ENCODE results near the gene FRAS1. TPM values are rescaled to one million over a fixed set of nuclear protein-coding genes. Genes with fewer than 3 reads are reported as not detected.
"Not testable (repeated sequence)": the region's sequence is repeated elsewhere in the genome, so short reads cannot be mapped to it uniquely, and the experiment has no call there.

FRAS1 gene
- total RNA-seq, 2 experiments from 2014 or later: not detected

DNA sequence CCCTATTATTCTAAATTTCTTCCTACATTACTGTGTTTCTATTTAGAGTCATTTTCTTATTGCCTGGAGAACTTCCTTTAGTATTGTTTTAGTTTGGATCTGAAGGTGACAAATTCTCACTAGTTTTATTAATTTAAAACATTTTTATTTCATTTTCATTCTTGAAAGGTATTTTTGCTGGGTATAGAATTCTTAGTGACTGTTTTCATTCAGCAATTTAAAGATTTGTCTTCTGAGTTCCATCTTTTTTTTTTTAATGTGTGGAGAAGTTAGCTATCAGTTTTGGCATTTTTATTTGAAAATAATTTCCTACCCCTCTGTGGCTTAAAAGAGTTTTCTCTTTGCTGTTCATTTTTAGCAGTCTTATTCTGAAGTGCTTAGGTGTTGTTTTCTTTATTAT lies 169.2 kb downstream of the FRAS1 start:
- Mint-ChIP-seq H3K27me3 (no peaks in the 10 kb centered on the region), H3K4me1 (no peaks in the 10 kb centered on the region), H3K36me3 (ENCODE audit: low read depth) (no peaks in the 10 kb centered on the region), H3K9me3 (no peaks in the 10 kb centered on the region), H3K4me3 (no peak overlapping the region), H3K27ac (no peak overlapping the region)
- POLR2A ChIA-PET: no interaction called here
- CTCF ChIA-PET: no interaction called here
- no peak for DNase-seq

DNA sequence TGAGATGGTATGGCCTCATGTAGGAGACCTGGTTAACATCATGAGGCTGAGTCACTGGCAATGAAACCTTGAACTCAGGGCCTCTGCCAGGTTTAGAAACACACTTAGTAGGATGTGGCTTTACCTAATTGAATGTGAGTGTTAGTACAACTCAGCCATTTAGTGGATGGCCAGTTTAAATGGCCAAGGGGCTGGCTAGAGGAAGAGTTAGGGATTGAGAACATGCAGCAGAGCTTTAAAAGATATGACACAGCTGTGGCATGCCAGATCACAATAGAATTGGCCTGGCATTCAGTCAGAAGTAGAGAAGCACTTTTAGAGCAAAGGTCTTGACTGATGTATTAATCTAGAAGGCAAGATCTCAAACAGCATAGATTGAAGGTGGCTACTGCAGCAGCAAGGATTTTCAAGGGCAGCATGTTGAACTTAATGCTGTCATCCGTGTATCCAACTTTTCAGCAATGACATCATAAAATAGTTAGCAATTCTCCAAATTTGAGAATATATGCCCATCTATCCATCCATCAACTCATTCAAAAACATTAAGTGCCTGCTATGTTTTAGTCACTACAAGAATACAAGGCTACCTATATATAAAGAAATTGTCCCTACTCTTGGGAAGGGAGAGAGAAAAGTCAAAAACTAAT lies 170.4 kb downstream of the FRAS1 start:
- no peaks in the 10 kb centered on the region for H3K27me3 Mint-ChIP-seq
- CTCF ChIA-PET: no interaction called here
- POLR2A ChIA-PET: no interaction called here

DNA sequence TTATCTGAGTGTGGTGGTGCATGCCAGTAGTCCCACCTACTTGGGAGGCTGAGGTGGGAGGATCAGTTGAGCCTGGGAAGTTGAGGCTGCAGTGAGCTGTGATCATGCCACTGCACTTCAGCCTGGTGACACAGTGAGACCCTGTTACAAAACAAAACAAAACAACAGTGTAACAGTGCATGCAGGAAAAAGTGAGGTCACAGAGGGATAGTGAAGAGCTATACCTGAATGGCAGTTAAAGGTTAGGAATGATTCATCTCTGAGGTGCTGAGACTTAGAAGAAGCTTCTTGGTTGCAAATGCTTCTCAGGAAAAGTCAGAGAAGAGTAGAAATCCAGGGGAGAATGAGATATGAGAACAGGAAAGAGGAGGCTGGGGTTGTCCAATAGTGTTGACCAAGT lies 178.7 kb downstream of the FRAS1 start:
- ChIA-PET POLR2A (no interaction called here), CTCF (no interaction called here)

More for the DNA sequence above, 170.4 kb downstream of the FRAS1 start:
- Mint-ChIP-seq H3K27ac (no peak overlapping the region), H3K36me3 (ENCODE audit: low read depth) (no peaks in the 10 kb centered on the region), H3K4me1 (no peaks in the 10 kb centered on the region), H3K4me3 (no peak overlapping the region), H3K9me3 (no peaks in the 10 kb centered on the region)
- no peak for DNase-seq

DNA sequence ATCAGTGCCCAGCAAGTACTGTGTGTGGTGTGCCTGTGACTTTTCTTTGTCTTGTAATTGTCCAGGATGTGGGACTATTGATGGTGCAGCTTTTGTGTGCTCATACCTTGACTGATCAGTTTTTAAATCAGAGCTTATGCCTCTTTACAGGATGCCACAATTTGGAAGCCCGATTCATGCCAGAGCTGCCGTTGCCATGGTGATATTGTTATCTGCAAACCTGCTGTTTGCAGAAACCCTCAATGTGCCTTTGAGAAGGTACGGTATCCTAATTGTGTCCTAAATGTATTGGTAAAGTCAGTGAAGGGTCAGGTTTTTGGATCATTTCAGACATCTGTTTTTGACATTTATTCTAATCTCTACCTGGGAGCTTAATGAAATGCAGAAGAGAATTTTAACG lies 180.2 kb downstream of the FRAS1 start:
- ChIA-PET CTCF (no interaction called here), POLR2A (no interaction called here)
- H3K27me3 Mint-ChIP-seq: no peaks in the 10 kb centered on the region
- H3K9me3 Mint-ChIP-seq: no peaks in the 10 kb centered on the region
- H3K4me1 Mint-ChIP-seq: no peaks in the 10 kb centered on the region
- H3K36me3 Mint-ChIP-seq (ENCODE audit: low read depth): no peaks in the 10 kb centered on the region
- H3K4me3 Mint-ChIP-seq: no peak overlapping the region
- no peak for DNase-seq
- H3K27ac Mint-ChIP-seq: no peak overlapping the region

More for the DNA sequence above, 178.7 kb downstream of the FRAS1 start:
- no peaks in the 10 kb centered on the region for H3K27me3 Mint-ChIP-seq
- H3K4me1 Mint-ChIP-seq: no peaks in the 10 kb centered on the region
- no peaks in the 10 kb centered on the region for H3K36me3 Mint-ChIP-seq (ENCODE audit: low read depth)
- H3K27ac Mint-ChIP-seq: no peak overlapping the region
- no peak for DNase-seq
- H3K4me3 Mint-ChIP-seq: no peak overlapping the region
- no peaks in the 10 kb centered on the region for H3K9me3 Mint-ChIP-seq

DNA sequence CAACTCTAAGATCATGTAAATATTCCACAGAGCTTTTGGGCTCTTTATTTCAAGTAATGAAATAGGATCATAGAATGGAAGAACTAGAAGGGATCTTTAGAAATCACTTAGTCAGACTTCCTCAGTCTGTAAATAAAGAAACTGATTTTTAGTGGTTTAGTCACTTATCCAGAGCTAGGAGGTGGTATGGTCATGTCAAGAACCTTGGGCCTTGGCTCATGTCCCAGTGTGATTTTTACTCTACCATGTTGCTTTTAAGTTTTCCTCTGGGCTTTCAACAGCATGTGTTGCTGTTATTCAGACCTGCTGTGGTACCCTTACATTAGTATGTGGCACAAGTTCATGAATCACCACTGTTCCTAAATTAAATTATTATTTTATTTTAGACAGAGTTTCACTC lies 184.9 kb downstream of the FRAS1 start:
- no peak for DNase-seq
- Mint-ChIP-seq H3K36me3 (ENCODE audit: low read depth) (no peaks in the 10 kb centered on the region), H3K27ac (no peak overlapping the region), H3K4me3 (no peak overlapping the region), H3K9me3 (no peaks in the 10 kb centered on the region), H3K27me3 (no peaks in the 10 kb centered on the region), H3K4me1 (no peaks in the 10 kb centered on the region)
- ChIA-PET CTCF (no interaction called here), POLR2A (no interaction called here)

DNA sequence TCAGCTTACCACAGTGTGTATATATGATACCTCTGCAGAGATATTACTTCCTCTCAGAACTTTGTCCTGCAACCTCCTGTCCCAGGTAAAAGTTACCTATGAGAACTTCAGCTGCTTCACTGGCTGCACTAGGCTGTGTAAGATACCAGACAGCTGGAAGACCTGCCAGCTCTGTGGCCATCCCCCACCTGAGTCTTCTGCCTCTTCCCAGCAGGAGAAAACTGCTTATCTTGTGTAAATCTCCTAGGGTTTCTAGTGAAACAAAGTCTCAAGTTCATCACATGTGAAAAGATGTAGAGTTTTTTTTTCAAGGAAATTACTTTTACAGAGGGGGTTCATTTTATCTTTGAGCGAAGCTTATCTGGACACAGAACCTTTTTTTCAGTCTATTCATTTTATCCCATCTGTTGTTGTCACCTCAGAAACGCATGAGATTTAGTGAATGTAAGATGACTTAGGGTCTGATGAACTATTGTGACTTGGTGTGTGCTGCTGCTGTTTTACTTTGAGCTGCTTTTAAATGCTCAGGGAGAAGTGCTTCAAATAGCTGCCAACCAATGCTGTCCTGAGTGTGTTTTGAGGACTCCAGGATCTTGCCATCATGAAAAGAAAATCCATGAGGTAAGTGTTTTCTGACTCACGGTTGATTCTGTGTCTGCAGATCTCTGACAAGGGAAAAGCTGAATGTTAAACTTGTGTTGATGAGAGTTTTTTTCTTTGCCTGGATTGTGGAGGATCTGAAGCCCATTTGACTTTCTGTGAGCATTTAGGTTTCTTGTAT lies 187.8 kb downstream of the FRAS1 start:
- ChIA-PET POLR2A (no interaction called here), CTCF (no interaction called here)
- no peak for DNase-seq
- no peak overlapping the region for H3K27ac Mint-ChIP-seq
- no peaks in the 10 kb centered on the region for H3K36me3 Mint-ChIP-seq (ENCODE audit: low read depth)
- H3K4me1 Mint-ChIP-seq: no peaks in the 10 kb centered on the region
- no peaks in the 10 kb centered on the region for H3K27me3 Mint-ChIP-seq
- H3K4me3 Mint-ChIP-seq: no peak overlapping the region
- H3K9me3 Mint-ChIP-seq: no peaks in the 10 kb centered on the region

DNA sequence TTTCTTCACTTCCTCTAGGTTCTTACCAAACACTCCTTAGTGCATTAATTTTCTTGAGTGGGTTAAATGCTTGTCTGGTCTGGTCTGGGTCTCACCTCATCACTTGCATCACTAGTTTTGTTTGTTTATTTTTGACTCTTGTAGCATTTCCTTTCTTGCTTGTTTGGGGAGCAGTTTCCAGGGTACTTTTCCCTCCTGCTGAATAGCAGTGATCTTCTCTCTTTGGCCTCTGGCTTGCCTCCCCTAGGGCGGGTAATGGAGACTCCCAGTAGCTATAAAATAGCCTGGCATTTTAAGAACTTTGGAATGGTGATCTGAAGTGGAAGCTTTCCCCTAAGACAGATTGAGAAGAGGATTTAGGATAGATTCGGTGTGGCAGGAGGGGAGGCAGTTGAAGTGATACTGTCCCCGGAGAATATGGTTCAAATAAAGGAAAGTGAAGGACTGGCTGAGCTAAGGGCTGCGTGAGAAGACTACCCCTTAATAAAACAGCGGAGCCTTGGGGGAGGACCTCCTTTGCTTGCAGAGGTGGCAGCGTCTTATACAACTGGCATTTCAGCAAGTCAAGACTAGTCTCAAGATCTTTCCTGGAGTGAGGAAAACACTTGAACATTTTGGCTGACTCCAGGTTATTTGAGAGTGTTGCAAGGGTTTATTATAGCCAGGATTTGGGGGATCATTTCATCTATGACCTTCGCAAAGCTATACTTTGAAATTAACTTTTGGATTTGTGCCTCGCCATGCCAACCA lies 190.6 kb downstream of the FRAS1 start:
- ChIA-PET CTCF (no interaction called here), POLR2A (no interaction called here)
- no peak for DNase-seq
- Mint-ChIP-seq H3K27me3 (no peaks in the 10 kb centered on the region), H3K27ac (no peak overlapping the region), H3K36me3 (ENCODE audit: low read depth) (no peaks in the 10 kb centered on the region), H3K4me3 (no peak overlapping the region), H3K4me1 (no peaks in the 10 kb centered on the region), H3K9me3 (peaks cover under 1% of the 10 kb centered on the region)

DNA sequence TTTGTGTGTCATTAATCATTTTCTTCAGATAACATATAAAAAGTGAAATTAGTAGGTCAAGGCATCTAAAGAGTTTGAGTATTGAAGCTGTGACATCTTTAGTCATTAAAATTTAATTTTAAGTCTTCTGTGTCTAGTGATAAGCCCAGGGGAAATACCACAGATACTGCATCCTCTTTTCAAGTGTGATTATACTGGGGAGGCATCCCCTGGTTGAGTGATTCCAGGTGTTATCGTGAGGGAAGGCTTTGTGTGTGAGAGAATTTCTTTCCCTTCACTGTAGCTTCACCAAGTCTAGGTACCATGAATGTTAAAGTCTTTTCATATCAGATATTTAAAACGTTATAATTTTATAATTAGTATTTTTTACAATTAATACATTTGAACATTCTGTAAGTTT lies 193.4 kb downstream of the FRAS1 start:
- Mint-ChIP-seq H3K27ac (no peak overlapping the region), H3K4me3 (no peak overlapping the region), H3K4me1 (no peaks in the 10 kb centered on the region), H3K9me3 (peaks cover 7% of the 10 kb centered on the region), H3K36me3 (ENCODE audit: low read depth) (no peaks in the 10 kb centered on the region), H3K27me3 (no peaks in the 10 kb centered on the region)
- no peak for DNase-seq
- ChIA-PET POLR2A (no interaction called here), CTCF (no interaction called here)

DNA sequence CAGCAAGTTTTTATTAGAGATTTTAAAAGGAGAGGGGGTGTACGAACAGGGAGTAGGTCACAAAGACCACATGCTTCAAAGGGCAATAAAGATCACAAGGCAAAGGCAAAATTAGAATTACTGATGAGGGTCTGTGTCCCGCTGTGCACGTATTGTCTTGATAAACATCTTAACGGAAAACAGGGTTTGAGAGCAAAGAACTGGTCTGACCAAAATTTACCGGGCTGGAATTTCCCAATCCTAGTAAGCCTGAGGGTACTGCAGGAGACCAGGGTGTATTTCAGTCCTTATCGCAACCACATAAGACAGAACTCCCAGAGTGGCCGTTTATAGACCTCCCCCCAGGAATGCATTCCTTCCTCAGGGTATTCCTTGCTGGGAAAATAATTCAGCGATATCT lies 195.7 kb downstream of the FRAS1 start:
- H3K27me3 Mint-ChIP-seq; POLR2A ChIA-PET; DNase-seq; H3K36me3 Mint-ChIP-seq (ENCODE audit: low read depth); H3K4me1 Mint-ChIP-seq; H3K9me3 Mint-ChIP-seq; H3K4me3 Mint-ChIP-seq; H3K27ac Mint-ChIP-seq; CTCF ChIA-PET: not testable (repeated sequence)

DNA sequence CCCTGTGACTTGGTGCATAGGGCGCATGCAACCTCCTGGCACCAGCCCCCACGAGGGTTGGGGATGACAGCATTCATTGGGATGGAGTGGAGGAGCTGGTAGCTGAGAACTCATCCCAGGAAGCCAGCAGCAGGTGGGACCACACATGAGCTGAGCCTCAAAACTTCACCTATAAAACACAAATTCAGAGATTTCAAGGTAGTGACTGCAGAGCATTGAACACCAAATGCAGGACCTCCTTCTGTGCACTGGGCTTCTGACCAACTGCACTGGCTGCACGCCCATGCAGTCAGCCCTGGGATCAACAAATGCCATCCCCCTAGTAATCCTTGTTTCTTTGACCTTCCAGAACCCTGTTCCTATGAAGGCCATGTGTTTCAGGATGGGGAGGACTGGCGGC lies 197.8 kb downstream of the FRAS1 start:
- no peak overlapping the region for H3K4me3 Mint-ChIP-seq
- no peaks in the 10 kb centered on the region for H3K4me1 Mint-ChIP-seq
- no peaks in the 10 kb centered on the region for H3K36me3 Mint-ChIP-seq (ENCODE audit: low read depth)
- no peaks in the 10 kb centered on the region for H3K27me3 Mint-ChIP-seq
- ChIA-PET POLR2A (no interaction called here), CTCF (no interaction called here)
- peaks cover 7% of the 10 kb centered on the region for H3K9me3 Mint-ChIP-seq
- DNase-seq: no peak
- no peak overlapping the region for H3K27ac Mint-ChIP-seq

DNA sequence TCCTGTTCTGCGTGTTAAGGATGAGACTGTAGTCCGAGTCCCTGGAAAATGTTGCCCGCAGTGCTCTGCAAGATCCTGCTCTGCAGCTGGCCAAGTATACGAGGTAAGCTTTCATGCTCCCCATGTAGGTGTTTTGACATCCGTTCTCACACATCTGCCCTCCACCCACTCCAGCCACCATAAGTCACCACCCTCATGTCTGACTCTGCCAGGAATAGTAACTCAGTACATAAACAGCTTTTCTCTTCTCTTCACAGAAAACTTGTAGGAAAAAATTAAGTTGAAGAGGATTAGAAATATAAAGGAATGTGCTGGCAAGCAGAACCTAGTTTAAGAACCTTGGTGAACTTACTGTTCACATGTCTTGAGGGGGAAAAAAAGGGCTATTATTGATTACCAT lies 207.9 kb downstream of the FRAS1 start:
- no peaks in the 10 kb centered on the region for H3K9me3 Mint-ChIP-seq
- POLR2A ChIA-PET: no interaction called here
- H3K4me1 Mint-ChIP-seq: no peaks in the 10 kb centered on the region
- DNase-seq: no peak
- no peaks in the 10 kb centered on the region for H3K36me3 Mint-ChIP-seq (ENCODE audit: low read depth)
- CTCF ChIA-PET: no interaction called here
- no peak overlapping the region for H3K27ac Mint-ChIP-seq
- no peak overlapping the region for H3K4me3 Mint-ChIP-seq
- no peaks in the 10 kb centered on the region for H3K27me3 Mint-ChIP-seq

DNA sequence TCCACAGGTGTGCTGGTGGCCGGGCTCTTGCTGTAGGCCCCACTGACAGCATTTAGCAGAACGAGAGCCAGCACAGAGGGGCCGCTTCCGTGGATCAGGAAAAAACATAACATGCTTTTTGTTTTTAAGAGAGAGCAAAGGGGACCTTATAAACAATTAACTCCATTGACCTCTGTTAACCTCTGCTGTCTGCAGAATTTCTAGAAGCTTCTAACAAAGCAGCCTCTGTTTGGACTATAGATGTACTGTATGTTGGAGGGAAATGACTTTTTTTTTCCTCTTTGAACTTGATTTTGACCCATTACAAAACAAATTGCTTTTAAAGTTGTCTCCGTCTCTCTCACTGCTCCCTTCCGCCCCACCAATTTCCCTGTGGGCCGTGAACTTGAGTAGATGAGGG lies 210.7 kb downstream of the FRAS1 start:
- CTCF ChIA-PET: no interaction called here
- no peaks in the 10 kb centered on the region for H3K27me3 Mint-ChIP-seq
- no peak overlapping the region for H3K27ac Mint-ChIP-seq
- no peak for DNase-seq
- H3K9me3 Mint-ChIP-seq: no peaks in the 10 kb centered on the region
- no peaks in the 10 kb centered on the region for H3K4me1 Mint-ChIP-seq
- POLR2A ChIA-PET: no interaction called here
- H3K36me3 Mint-ChIP-seq (ENCODE audit: low read depth): no peaks in the 10 kb centered on the region
- no peak overlapping the region for H3K4me3 Mint-ChIP-seq

DNA sequence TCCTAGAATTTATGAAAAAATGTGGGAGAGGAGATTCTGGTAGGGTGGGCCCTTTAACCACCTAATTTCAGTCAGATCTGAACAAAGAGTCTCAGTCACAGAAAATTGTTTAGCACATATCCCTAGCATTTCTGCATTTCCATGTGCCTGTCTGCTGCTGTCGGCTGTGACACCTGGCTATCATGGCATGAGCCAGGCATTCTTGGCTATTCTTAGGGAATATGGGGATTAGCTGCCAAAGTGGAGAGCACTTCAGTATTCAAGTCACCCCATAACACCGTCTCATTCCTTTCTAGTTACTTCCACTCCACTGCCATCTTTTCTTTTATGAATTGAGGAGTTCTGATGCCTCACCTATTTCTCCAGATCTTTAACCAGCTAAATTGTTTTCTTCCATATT lies 211.5 kb downstream of the FRAS1 start:
- POLR2A ChIA-PET: no interaction called here
- no peaks in the 10 kb centered on the region for H3K9me3 Mint-ChIP-seq
- no peaks in the 10 kb centered on the region for H3K27me3 Mint-ChIP-seq
- CTCF ChIA-PET: no interaction called here
- no peak overlapping the region for H3K27ac Mint-ChIP-seq
- DNase-seq: no peak
- no peaks in the 10 kb centered on the region for H3K36me3 Mint-ChIP-seq (ENCODE audit: low read depth)
- no peaks in the 10 kb centered on the region for H3K4me1 Mint-ChIP-seq
- no peak overlapping the region for H3K4me3 Mint-ChIP-seq

DNA sequence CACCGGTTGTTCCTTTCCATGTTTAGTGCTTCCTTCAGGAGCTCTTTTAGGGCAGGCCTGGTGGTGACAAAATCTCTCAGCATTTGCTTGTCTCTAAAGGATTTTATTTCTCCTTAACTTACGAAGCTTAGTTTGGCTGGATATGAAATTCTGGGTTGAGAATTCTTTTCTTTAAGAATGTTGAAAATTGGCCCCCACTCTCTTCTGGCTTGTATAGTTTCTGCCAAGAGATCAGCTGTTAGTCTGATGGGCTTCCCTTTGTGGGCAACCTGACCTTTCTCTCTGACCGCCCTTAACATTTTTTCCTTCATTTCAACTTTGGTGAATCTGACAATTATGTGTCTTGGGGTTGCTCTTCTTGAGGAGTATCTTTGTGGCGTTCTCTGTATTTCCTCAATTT lies 218.3 kb downstream of the FRAS1 start:
- H3K4me1 Mint-ChIP-seq; CTCF ChIA-PET; POLR2A ChIA-PET; DNase-seq; H3K27ac Mint-ChIP-seq; H3K4me3 Mint-ChIP-seq; H3K9me3 Mint-ChIP-seq; H3K27me3 Mint-ChIP-seq; H3K36me3 Mint-ChIP-seq (ENCODE audit: low read depth): not testable (repeated sequence)
